HepG2 (cell line): ENCODE data around the gene NCDN. TPM values are rescaled to one million over a fixed set of nuclear protein-coding genes. Genes with fewer than 3 reads are reported as not detected.
A peak's percentile ranks its signal among the peaks of the same experiment; 100 is the strongest.

Experiments
- ATAC-seq: fragments of 200-7000 bp; cut with Tn5 transposase; 3 replicates; pipeline ENCODE4 v1.9.1; 2020; ENCODE audit warnings: mild to moderate bottlenecking, moderate library complexity
- BruUV-seq: library from RNA; stranded (reverse); fragments of 400-500 nt; replicated peaks from 2 replicates; lab custom pipeline; 2021; lab: Mats Ljungman, UMichigan
- CTCF ChIA-PET: fragments of 300-600 bp; formaldehyde crosslinking; extraction: SDS; loops from one replicate; lab custom pipeline; 2021; ENCODE audit warnings: low total read pairs, inconsistent platforms, low intra/inter-chr PET ratio; lab: Yijun Ruan, JAX
- POLR2A ChIA-PET: fragments of 350-600 bp; sonication (Branson Sonifier 250); formaldehyde crosslinking; loops from one replicate; lab custom pipeline; 2020; ENCODE audit warnings: antibody characterized with exemption, inconsistent platforms; lab: Yijun Ruan, JAX
- DNase-seq: peaks from one replicate; pipeline ENCODE4 v3.0.0-alpha.2; 2015; ENCODE audit warnings: low spot score
- FAIRE-seq: peaks from 3 replicates; lab custom pipeline; 2011; peaks lifted over from hg19 to GRCh38; lab: Jason Lieb, UNC
- H2AFZ ChIP-seq: one replicate; pipeline ENCODE4 v1.6.1; 2011; ENCODE audit warnings: low read length, inconsistent platforms
- H3K27ac ChIP-seq: fragments of 300-600 bp; 3 replicates; pipeline ENCODE4 v1.8.0; 2011; ENCODE audit warnings: mixed run types, mild to moderate bottlenecking, mixed read lengths, low read length, inconsistent platforms; ENCODE audit not compliant: insufficient read depth; ENCODE audit errors: extremely low read length
- H3K27me3 ChIP-seq, 2 experiments: fragments of 200-600 bp in 1 of 2; 2 replicates in 1 of 2; 3 replicates in 1 of 2; pipeline versions ENCODE4 v1.6.0 to v1.8.0; 2011; ENCODE audit warnings: low read length in 2 of 2, mild to moderate bottlenecking in 2 of 2, moderate library complexity in 2 of 2, inconsistent platforms in 1 of 2; ENCODE audit not compliant: insufficient read depth in 2 of 2, control insufficient read depth in 1 of 2
- H3K36me3 ChIP-seq, 2 experiments: fragments of 200-600 bp in 1 of 2; replicated peaks in 1 of 2; 2 replicates in 1 of 2; 3 replicates in 1 of 2; pipeline versions ENCODE4 v1.5.1 to v1.8.0; 2011; ENCODE audit warnings: low read length in 2 of 2, inconsistent platforms in 1 of 2; ENCODE audit not compliant: insufficient read depth in 2 of 2, control insufficient read depth in 1 of 2
- H3K4me1 ChIP-seq: 2 replicates; pipeline ENCODE4 v1.5.1; 2012; ENCODE audit warnings: low read length, inconsistent platforms; ENCODE audit not compliant: insufficient read depth
- H3K4me2 ChIP-seq: 2 replicates; pipeline ENCODE4 v1.6.0; 2011; ENCODE audit warnings: low read depth, low read length, inconsistent platforms
- H3K4me3 ChIP-seq, 3 experiments: fragments of 200-600 bp in 1 of 3; sonication (generic), shearing (Covaris generic) in 1 of 3; replicated peaks in 1 of 3; 2 replicates each; pipeline ENCODE4 v1.5.1; 2011 to 2016; ENCODE audit warnings: low read length in 3 of 3, inconsistent platforms in 2 of 3, low read depth in 2 of 3, mild to moderate bottlenecking in 2 of 3, control low read depth in 1 of 3, mixed read lengths in 1 of 3; ENCODE audit not compliant: insufficient read depth in 1 of 3
- H3K79me2 ChIP-seq: one replicate; pipeline ENCODE4 v1.6.1; 2011; ENCODE audit warnings: low read length, inconsistent platforms; ENCODE audit not compliant: insufficient read depth
- H3K9ac ChIP-seq: 2 replicates; pipeline ENCODE4 v1.6.0; 2011; ENCODE audit warnings: mild to moderate bottlenecking, low read depth, low read length, inconsistent platforms; ENCODE audit not compliant: insufficient read depth
- H3K9me3 ChIP-seq: 2 replicates; pipeline ENCODE4 v1.5.1; 2012; ENCODE audit warnings: mild to moderate bottlenecking, low read length
- H4K20me1 ChIP-seq: 2 replicates; pipeline ENCODE4 v1.6.0; 2011; ENCODE audit warnings: inconsistent platforms, mild to moderate bottlenecking, low read length, moderate library complexity; ENCODE audit not compliant: insufficient read depth
- CCAR2 ChIP-seq: fragments of 200-400 bp; formaldehyde crosslinking; optimal IDR thresholded peaks from 2 replicates; pipeline ENCODE3; 2018; ENCODE audit warnings: low read depth, mild to moderate bottlenecking, low read length, moderate library complexity
- HNRNPH1 ChIP-seq: fragments of 200-400 bp; formaldehyde crosslinking; optimal IDR thresholded peaks from 2 replicates; pipeline ENCODE3; 2017; ENCODE audit warnings: mild to moderate bottlenecking, low read depth, low read length
- KDM3A ChIP-seq: IDR thresholded peaks from 2 replicates; pipeline ENCODE4 v1.6.1; 2018; ENCODE audit warnings: low read depth, missing compliant biosample characterization
- KDM5A ChIP-seq: fragments of 200-600 bp; sonication (generic); IDR thresholded peaks from 2 replicates; pipeline ENCODE4 v1.7.0; 2018; ENCODE audit warnings: antibody characterized with exemption, mild to moderate bottlenecking, low read length, borderline replicate concordance
- MIXL1 ChIP-seq: IDR thresholded peaks from 2 replicates; pipeline ENCODE4 v1.6.1; 2016
- MYNN ChIP-seq: sonication (generic); formaldehyde crosslinking; IDR thresholded peaks from 2 replicates; pipeline ENCODE4 v1.4.0; 2020; ENCODE audit warnings: mild to moderate bottlenecking, low read depth, missing genetic modification reagents
- SAFB2 ChIP-seq: sonication (generic); formaldehyde crosslinking; IDR thresholded peaks from 2 replicates; pipeline ENCODE4 v1.5.1; 2020; ENCODE audit warnings: missing genetic modification reagents, low read depth, mild to moderate bottlenecking, borderline replicate concordance
- SATB2 ChIP-seq: sonication (generic); formaldehyde crosslinking; IDR thresholded peaks from 2 replicates; pipeline ENCODE4 v1.5.0; 2020; ENCODE audit warnings: missing genetic modification reagents
- SPEN ChIP-seq: sonication (generic); formaldehyde crosslinking; IDR thresholded peaks from 2 replicates; pipeline ENCODE4 v1.5.1; 2020; ENCODE audit warnings: low read depth, mild to moderate bottlenecking, missing genetic modification reagents
- TEAD3 ChIP-seq: optimal IDR thresholded peaks from 2 replicates; pipeline ENCODE3; 2016; ENCODE audit warnings: borderline replicate concordance
- XRCC5 ChIP-seq: fragments of 200-400 bp; formaldehyde crosslinking; optimal IDR thresholded peaks from 2 replicates; pipeline ENCODE3; 2017; ENCODE audit warnings: mild to moderate bottlenecking, low read length
- ZNF530 ChIP-seq: sonication (generic); formaldehyde crosslinking; IDR thresholded peaks from 2 replicates; pipeline ENCODE4 v1.5.0; 2020; ENCODE audit warnings: low read depth, mild to moderate bottlenecking, missing genetic modification reagents
- WGBS: methylation state at CpG from one replicate; pipeline ENCODE4 v1.1.6; 2017; ENCODE audit warnings: low lambda C conversion rate; 5-methylcytosine and 5-hydroxymethylcytosine counted together
- in situ Hi-C: cut with HindIII; loops from 2 replicates; pipeline ENCODE4 v1.10.0; 2017; ENCODE audit warnings: low pct_unique_long_range_greater_than_20kb; ENCODE audit not compliant: extremely low pct_ligation_motif_present
- intact Hi-C: fragments of 100-400 bp; cut with micrococcal nuclease; formaldehyde crosslinking; loops from one replicate; pipeline ENCODE4 v1.10.0; 2022; ENCODE audit not compliant: unreplicated experiment
- polyA plus RNA-seq, 8 experiments: library from polyadenylated mRNA; depleted of rRNA in 3 of 8; stranded (reverse) in 7 of 8; unstranded in 1 of 8; fragments of >200 nt; fragmentation: Illumina TruSeq in 4 of 8; extraction: Trizol in 4 of 8; gene quantifications; 2 replicates each; pipeline versions ENCODE4 v1.2.1 to v1.2.3, GENCODE V29; 2011 to 2016; ENCODE audit warnings: low read depth in 4 of 8, missing spikeins in 1 of 8, mixed read lengths in 1 of 8; ENCODE audit not compliant: insufficient read depth in 1 of 8
- total RNA-seq, 5 experiments: library from RNA; depleted of rRNA; stranded (reverse); fragments of >200 nt; fragmentation: Illumina TruSeq; extraction: Trizol; gene quantifications; 2 replicates each; pipeline ENCODE4 v1.2.3, GENCODE V29; 2016; ENCODE audit warnings: low read depth in 1 of 5
- TF ChIP-seq, protein P1 (sequence below): sonication (generic); formaldehyde crosslinking; IDR thresholded peaks from 2 replicates; pipeline ENCODE4 v1.4.0; 2020; ENCODE audit warnings: missing genetic modification reagents
- TF ChIP-seq, protein P2 (sequence below): sonication (generic); formaldehyde crosslinking; conservative IDR thresholded peaks from 2 replicates; pipeline ENCODE4 v1.5.0; 2020; ENCODE audit warnings: missing genetic modification reagents
- TF ChIP-seq, protein P3 (sequence below): sonication (generic); formaldehyde crosslinking; IDR thresholded peaks from 2 replicates; pipeline ENCODE4 v1.4.0; 2020; ENCODE audit warnings: missing genetic modification reagents
- TF ChIP-seq, protein P4 (sequence below): sonication (generic); formaldehyde crosslinking; IDR thresholded peaks from 2 replicates; pipeline ENCODE4 v1.4.0; 2020; ENCODE audit warnings: low read depth, missing genetic modification reagents

NCDN gene
- total and polyA plus RNA-seq, 2 of the 13 experiments (the other 11 are each of a cell fraction or from before 2014, with no cell fraction given): 6.6 to 9.3 TPM

DNA sequence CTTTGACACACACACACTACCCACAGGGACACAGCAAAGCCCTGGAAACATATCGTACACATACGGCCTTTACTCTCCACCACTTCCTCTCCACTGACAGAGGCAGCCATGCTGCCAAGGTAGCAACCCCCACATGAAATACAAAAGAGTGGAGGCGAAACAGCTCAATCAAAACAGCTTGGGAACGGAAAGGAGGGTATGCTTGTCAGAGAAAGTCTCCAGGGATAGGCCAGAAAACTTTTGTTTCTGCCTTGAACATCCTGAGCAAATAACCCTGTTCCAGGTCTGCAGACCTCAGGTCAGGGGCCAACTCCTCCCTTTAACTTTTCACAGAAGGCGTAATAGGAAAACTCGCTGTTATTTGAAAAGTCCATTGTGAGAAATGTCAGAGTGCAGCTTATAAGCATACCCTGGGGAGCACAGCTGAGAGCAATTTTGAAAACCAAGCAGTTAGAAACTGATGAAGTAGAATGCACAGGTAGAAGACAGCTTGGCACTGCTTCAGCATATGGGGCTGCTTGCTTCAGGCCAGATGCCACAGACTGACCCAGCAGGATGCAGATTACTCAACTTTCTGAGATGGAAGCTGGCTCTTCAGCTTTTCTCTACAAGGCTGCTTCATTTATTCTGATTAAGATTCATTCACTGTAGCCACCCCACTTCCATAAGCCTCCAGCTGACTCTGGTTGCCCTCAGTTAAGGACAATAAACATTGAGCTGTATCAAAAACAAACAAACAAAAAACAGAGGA is 18.4 kb upstream of the NCDN start:
- Histone ChIP-seq H2AFZ (no peak overlapping the region), H3K4me1 (peaks cover 17% of the 10 kb centered on the region), H3K79me2 (peaks cover 17% of the 10 kb centered on the region), H3K4me3 (no peak overlapping the region), H3K9ac (no peak overlapping the region), H3K27ac (no peak overlapping the region), H3K36me3 (peaks cover 1 to 26% of the 10 kb centered on the region in 2 experiments; a peak in 2 of 5 replicates), H4K20me1 (no peaks in the 10 kb centered on the region; the same call in none of the 2 replicates), H3K9me3 (no peaks in the 10 kb centered on the region), H3K4me2 (no peak overlapping the region), H3K27me3 (no peaks in the 10 kb centered on the region)
- ChIA-PET POLR2A (interaction anchor here (1.9 kb wide), 1 partner anchor 17 kb away, joined by 6 read pairs; no protein-coding TSS in a partner anchor), CTCF (no interaction called here)
- ATAC-seq: no peak
- DNase-seq: no peak
- 90% methylated on average over 6 of the region's 6 CpGs for WGBS
- in situ Hi-C loops: no loop called here
- intact Hi-C loops: no loop called here
- FAIRE-seq: peak; percentile 30
- no TSS peak for BruUV-seq
- no peak for TF ChIP-seq SATB2 (CRISPR knock-in tag)
- TF ChIP-seq ZNF530 (CRISPR knock-in tag): no peak
- no peak for TF ChIP-seq HNRNPH1
- no peak for TF ChIP-seq CCAR2
- TF ChIP-seq SAFB2 (CRISPR knock-in tag): no peak
- TF ChIP-seq, protein P1, sequence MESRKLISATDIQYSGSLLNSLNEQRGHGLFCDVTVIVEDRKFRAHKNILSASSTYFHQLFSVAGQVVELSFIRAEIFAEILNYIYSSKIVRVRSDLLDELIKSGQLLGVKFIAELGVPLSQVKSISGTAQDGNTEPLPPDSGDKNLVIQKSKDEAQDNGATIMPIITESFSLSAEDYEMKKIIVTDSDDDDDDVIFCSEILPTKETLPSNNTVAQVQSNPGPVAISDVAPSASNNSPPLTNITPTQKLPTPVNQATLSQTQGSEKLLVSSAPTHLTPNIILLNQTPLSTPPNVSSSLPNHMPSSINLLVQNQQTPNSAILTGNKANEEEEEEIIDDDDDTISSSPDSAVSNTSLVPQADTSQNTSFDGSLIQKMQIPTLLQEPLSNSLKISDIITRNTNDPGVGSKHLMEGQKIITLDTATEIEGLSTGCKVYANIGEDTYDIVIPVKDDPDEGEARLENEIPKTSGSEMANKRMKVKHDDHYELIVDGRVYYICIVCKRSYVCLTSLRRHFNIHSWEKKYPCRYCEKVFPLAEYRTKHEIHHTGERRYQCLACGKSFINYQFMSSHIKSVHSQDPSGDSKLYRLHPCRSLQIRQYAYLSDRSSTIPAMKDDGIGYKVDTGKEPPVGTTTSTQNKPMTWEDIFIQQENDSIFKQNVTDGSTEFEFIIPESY: no peak
- TF ChIP-seq, protein P2, sequence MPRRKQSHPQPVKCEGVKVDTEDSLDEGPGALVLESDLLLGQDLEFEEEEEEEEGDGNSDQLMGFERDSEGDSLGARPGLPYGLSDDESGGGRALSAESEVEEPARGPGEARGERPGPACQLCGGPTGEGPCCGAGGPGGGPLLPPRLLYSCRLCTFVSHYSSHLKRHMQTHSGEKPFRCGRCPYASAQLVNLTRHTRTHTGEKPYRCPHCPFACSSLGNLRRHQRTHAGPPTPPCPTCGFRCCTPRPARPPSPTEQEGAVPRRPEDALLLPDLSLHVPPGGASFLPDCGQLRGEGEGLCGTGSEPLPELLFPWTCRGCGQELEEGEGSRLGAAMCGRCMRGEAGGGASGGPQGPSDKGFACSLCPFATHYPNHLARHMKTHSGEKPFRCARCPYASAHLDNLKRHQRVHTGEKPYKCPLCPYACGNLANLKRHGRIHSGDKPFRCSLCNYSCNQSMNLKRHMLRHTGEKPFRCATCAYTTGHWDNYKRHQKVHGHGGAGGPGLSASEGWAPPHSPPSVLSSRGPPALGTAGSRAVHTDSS: no peak
- TF ChIP-seq XRCC5: no peak
- no peak for TF ChIP-seq MIXL1 (CRISPR knock-in tag)
- no peak for TF ChIP-seq TEAD3 (CRISPR knock-in tag)
- TF ChIP-seq, protein P3, sequence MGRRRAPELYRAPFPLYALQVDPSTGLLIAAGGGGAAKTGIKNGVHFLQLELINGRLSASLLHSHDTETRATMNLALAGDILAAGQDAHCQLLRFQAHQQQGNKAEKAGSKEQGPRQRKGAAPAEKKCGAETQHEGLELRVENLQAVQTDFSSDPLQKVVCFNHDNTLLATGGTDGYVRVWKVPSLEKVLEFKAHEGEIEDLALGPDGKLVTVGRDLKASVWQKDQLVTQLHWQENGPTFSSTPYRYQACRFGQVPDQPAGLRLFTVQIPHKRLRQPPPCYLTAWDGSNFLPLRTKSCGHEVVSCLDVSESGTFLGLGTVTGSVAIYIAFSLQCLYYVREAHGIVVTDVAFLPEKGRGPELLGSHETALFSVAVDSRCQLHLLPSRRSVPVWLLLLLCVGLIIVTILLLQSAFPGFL (CRISPR knock-in tag): no peak
- TF ChIP-seq SPEN (CRISPR knock-in tag): no peak
- no peak for TF ChIP-seq MYNN (CRISPR knock-in tag)
- TF ChIP-seq, protein P4, sequence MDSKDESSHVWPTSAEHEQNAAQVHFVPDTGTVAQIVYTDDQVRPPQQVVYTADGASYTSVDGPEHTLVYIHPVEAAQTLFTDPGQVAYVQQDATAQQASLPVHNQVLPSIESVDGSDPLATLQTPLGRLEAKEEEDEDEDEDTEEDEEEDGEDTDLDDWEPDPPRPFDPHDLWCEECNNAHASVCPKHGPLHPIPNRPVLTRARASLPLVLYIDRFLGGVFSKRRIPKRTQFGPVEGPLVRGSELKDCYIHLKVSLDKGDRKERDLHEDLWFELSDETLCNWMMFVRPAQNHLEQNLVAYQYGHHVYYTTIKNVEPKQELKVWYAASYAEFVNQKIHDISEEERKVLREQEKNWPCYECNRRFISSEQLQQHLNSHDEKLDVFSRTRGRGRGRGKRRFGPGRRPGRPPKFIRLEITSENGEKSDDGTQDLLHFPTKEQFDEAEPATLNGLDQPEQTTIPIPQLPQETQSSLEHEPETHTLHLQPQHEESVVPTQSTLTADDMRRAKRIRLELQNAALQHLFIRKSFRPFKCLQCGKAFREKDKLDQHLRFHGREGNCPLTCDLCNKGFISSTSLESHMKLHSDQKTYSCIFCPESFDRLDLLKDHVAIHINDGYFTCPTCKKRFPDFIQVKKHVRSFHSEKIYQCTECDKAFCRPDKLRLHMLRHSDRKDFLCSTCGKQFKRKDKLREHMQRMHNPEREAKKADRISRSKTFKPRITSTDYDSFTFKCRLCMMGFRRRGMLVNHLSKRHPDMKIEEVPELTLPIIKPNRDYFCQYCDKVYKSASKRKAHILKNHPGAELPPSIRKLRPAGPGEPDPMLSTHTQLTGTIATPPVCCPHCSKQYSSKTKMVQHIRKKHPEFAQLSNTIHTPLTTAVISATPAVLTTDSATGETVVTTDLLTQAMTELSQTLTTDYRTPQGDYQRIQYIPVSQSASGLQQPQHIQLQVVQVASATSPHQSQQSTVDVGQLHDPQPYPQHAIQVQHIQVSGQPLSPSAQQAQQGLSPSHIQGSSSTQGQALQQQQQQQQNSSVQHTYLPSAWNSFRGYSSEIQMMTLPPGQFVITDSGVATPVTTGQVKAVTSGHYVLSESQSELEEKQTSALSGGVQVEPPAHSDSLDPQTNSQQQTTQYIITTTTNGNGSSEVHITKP (CRISPR knock-in tag): no peak
- TF ChIP-seq KDM5A: no peak
- TF ChIP-seq KDM3A (CRISPR knock-in tag): no peak
